Smooth muscle cell (in vitro differentiated cells): ENCODE measurements around the gene LRP6. TPM values are rescaled to one million over a fixed set of nuclear protein-coding genes. Genes with fewer than 3 reads are reported as not detected.
"Not testable (repeated sequence)": the region's sequence is repeated elsewhere in the genome, so short reads cannot be mapped to it uniquely, and the experiment has no call there.

ENCODE experiments used
- DNase-seq: peaks from one replicate; lab custom pipeline; 2025; ENCODE audit not compliant: unreplicated experiment; lab: John Stamatoyannopoulos, UW
- H2AFZ ChIP-seq: fragments of 200-600 bp; sonication (generic); 2 replicates; pipeline ENCODE4 v1.6.0; 2016; ENCODE audit warnings: antibody characterized with exemption, low read depth, mild to moderate bottlenecking
- H3F3A ChIP-seq: fragments of 200-600 bp; sonication (generic); 2 replicates; pipeline ENCODE4 v1.6.0; 2017; ENCODE audit warnings: antibody characterized with exemption, low read depth
- H3K27ac ChIP-seq: fragments of 200-600 bp; sonication (generic); 2 replicates; pipeline ENCODE4 v1.5.1; 2016; ENCODE audit warnings: low read depth, mild to moderate bottlenecking
- H3K27me3 ChIP-seq: fragments of 200-600 bp; sonication (generic); 2 replicates; pipeline ENCODE4 v1.6.1; 2016; ENCODE audit warnings: low read depth, mild to moderate bottlenecking
- H3K36me3 ChIP-seq: fragments of 200-600 bp; sonication (generic); 2 replicates; pipeline ENCODE4 v1.5.1; 2016; ENCODE audit warnings: low read depth
- H3K4me1 ChIP-seq: fragments of 200-600 bp; sonication (generic); 2 replicates; pipeline ENCODE4 v1.5.1; 2016; ENCODE audit warnings: low read depth
- H3K4me2 ChIP-seq: fragments of 200-600 bp; sonication (generic); 2 replicates; pipeline ENCODE4 v1.6.0; 2016; ENCODE audit warnings: mild to moderate bottlenecking
- H3K4me3 ChIP-seq: fragments of 200-600 bp; sonication (generic); 2 replicates; pipeline ENCODE4 v1.5.1; 2016; ENCODE audit warnings: mild to moderate bottlenecking
- H3K79me2 ChIP-seq: fragments of 200-600 bp; sonication (generic); 2 replicates; pipeline ENCODE4 v1.6.0; 2016; ENCODE audit warnings: low read depth, mild to moderate bottlenecking
- H3K9ac ChIP-seq: fragments of 200-600 bp; sonication (generic); 2 replicates; pipeline ENCODE4 v1.6.0; 2016; ENCODE audit warnings: low read depth
- H3K9me3 ChIP-seq: fragments of 200-600 bp; sonication (generic); replicated peaks from 2 replicates; pipeline ENCODE4 v1.5.1; 2016; ENCODE audit warnings: low read depth
- H4K20me1 ChIP-seq: fragments of 200-600 bp; sonication (generic); 2 replicates; pipeline ENCODE4 v1.6.0; 2016; ENCODE audit warnings: low read depth
- CTCF ChIP-seq: fragments of 200-600 bp; sonication (generic); IDR thresholded peaks from 2 replicates; pipeline ENCODE4 v1.5.1; 2017; ENCODE audit warnings: borderline replicate concordance, mild to moderate bottlenecking, antibody characterized with exemption; ENCODE audit not compliant: insufficient read depth, poor library complexity, severe bottlenecking
- WGBS: methylation state at CpG from one replicate; pipeline ENCODE4 v1.1.7; 2016; ENCODE audit warnings: low lambda C conversion rate; 5-methylcytosine and 5-hydroxymethylcytosine counted together
- polyA plus RNA-seq: library from polyadenylated mRNA; unstranded; fragments of >200 nt; fragmentation: Nextera tagmentation; extraction: Ambion mirVana; gene quantifications from 2 replicates; pipeline ENCODE4 v1.2.1, GENCODE V29; 2016
- total RNA-seq: library from RNA; depleted of rRNA; stranded (reverse); fragments of >200 nt; gene quantifications from 2 replicates; pipeline ENCODE4 v1.2.3, GENCODE V29; 2014

Gene LRP6
- total and polyA plus RNA-seq, 2 experiments from 2014 or later: 10.6 to 21.1 TPM

GRCh38 chr12:12265571-12266388, 1.1 kb downstream of the LRP6 start:
- Histone ChIP-seq H3K27me3 (no peaks in the 10 kb centered on the region), H3K9ac (peak overlapping the region; percentile 98), H3K4me1 (peaks cover 14% of the 10 kb centered on the region), H3K36me3 (no peaks in the 10 kb centered on the region), H3K4me2 (peak overlapping the region; percentile 95), H3K27ac (no peak overlapping the region), H3K79me2 (peaks cover 59% of the 10 kb centered on the region), H4K20me1 (peaks cover 46% of the 10 kb centered on the region), H3K4me3 (peak overlapping the region; percentile 71), H3F3A (no peaks in the 10 kb centered on the region), H3K9me3 (no peaks in the 10 kb centered on the region), H2AFZ (peak overlapping the region; percentile 89)
- WGBS: 1% methylated on average over 25 of the region's 25 CpGs
- TF ChIP-seq CTCF: no peak
- DNase-seq: no peak

GRCh38 chr12:12265035-12265434, 1.8 kb downstream of the LRP6 start:
- no peaks in the 10 kb centered on the region for H3K27me3 ChIP-seq
- no peaks in the 10 kb centered on the region for H3K9me3 ChIP-seq
- no peak overlapping the region for H2AFZ ChIP-seq
- peaks cover 14% of the 10 kb centered on the region for H3K4me1 ChIP-seq
- H3K27ac ChIP-seq: no peak overlapping the region
- H3K79me2 ChIP-seq: peaks cover 67% of the 10 kb centered on the region
- 86% methylated on average over 3 of the region's 3 CpGs for WGBS
- H3K4me3 ChIP-seq: peak overlapping the region; percentile 71
- no peak for TF ChIP-seq CTCF
- DNase-seq: no peak
- peak overlapping the region; percentile 95 for H3K4me2 ChIP-seq
- H3K36me3 ChIP-seq: no peaks in the 10 kb centered on the region
- peaks cover 54% of the 10 kb centered on the region for H4K20me1 ChIP-seq
- peak overlapping the region; percentile 98 for H3K9ac ChIP-seq
- H3F3A ChIP-seq: no peaks in the 10 kb centered on the region

- peaks cover 14% of the 10 kb centered on the region for H3K4me1 ChIP-seq
- no peak for TF ChIP-seq CTCF
- H3F3A ChIP-seq: no peaks in the 10 kb centered on the region
- no peak for DNase-seq
- H3K27me3 ChIP-seq: no peaks in the 10 kb centered on the region
- H2AFZ ChIP-seq: no peak overlapping the region
- no peak overlapping the region for H3K9ac ChIP-seq
- H4K20me1 ChIP-seq: peaks cover 65% of the 10 kb centered on the region
- no peaks in the 10 kb centered on the region for H3K36me3 ChIP-seq
- H3K9me3 ChIP-seq: no peaks in the 10 kb centered on the region
- no peak overlapping the region for H3K27ac ChIP-seq
- H3K4me3 ChIP-seq: peak overlapping the region; percentile 71
- no peak overlapping the region for H3K4me2 ChIP-seq
- 80% methylated on average over 2 of the region's 2 CpGs for WGBS
- peaks cover 78% of the 10 kb centered on the region for H3K79me2 ChIP-seq
Observed at GRCh38 chr12:12263909-12264308, 2.9 kb downstream of the LRP6 start.

DNA sequence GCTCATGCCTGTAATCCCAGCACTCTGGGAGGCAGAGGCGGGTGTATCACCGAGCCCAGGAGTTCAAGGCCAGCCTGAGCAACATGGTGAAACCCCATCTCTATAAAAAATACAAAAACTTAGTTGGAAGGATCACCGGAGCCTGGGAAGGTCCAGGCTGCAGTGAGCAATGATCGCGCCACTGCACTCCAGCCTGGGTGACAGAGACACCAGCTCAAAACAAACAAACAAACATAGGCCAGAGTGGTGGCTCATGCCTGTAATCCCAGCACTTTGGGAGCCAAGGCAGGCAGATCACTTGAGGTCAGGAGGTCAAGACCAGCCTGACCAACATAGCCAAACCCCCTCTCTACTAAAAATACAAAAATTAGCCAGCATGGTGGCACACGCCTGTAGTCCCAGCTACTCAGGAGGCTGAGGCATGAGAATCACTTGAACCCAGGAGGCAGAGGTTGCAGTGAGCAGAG, 10.5 kb downstream of the LRP6 start:
- not testable (repeated sequence) for DNase-seq, H3K4me3 ChIP-seq, H3K4me2 ChIP-seq, H3K27me3 ChIP-seq, H3K36me3 ChIP-seq, H3F3A ChIP-seq, H3K27ac ChIP-seq, H3K9me3 ChIP-seq, H3K4me1 ChIP-seq, H3K9ac ChIP-seq, H2AFZ ChIP-seq
- 77% methylated on average over 6 of the region's 6 CpGs for WGBS
- H3K79me2 ChIP-seq: peaks cover 85% of the 10 kb centered on the region
- peaks cover 83% of the 10 kb centered on the region for H4K20me1 ChIP-seq
